HL-60/S4 (cell line): ENCODE data around the gene FSTL1.

Experiments
- in situ Hi-C: fragments of 300-500 bp; cut with MboI; formaldehyde crosslinking; loops from 2 replicates; pipeline ENCODE4 v1.14.3; 2022; ENCODE audit warnings: low sequenced_read_pairs

FSTL1 gene

GRCh38 chr3:120440762-120441161 lies 10.0 kb downstream of the FSTL1 start:
- in situ Hi-C loops, result no loop called here

- in situ Hi-C loops, result no loop called here
Measured at GRCh38 chr3:120440001-120440703, 10.6 kb downstream of the FSTL1 start.

- in situ Hi-C loops, result no loop called here
Measured at GRCh38 chr3:120438665-120439370, 12.0 kb downstream of the FSTL1 start.

- in situ Hi-C loops, result no loop called here
Measured at GRCh38 chr3:120438216-120438615, 12.6 kb downstream of the FSTL1 start.

- in situ Hi-C loops, result no loop called here
Measured at GRCh38 chr3:120437559-120437958, 13.2 kb downstream of the FSTL1 start.

- in situ Hi-C loops, result no loop called here
Measured at GRCh38 chr3:120436523-120437050, 14.2 kb downstream of the FSTL1 start.

GRCh38 chr3:120435621-120436020 lies 15.2 kb downstream of the FSTL1 start:
- in situ Hi-C loops, result no loop called here

GRCh38 chr3:120433662-120434331 lies 17.0 kb downstream of the FSTL1 start:
- in situ Hi-C loops, result no loop called here

- in situ Hi-C loops, result no loop called here
Measured at GRCh38 chr3:120432150-120432860, 18.5 kb downstream of the FSTL1 start.

GRCh38 chr3:120429921-120430361 lies 20.9 kb downstream of the FSTL1 start:
- in situ Hi-C loops, result no loop called here

GRCh38 chr3:120428924-120429323 lies 21.9 kb downstream of the FSTL1 start:
- in situ Hi-C loops, result no loop called here

- in situ Hi-C loops, result no loop called here
Measured at GRCh38 chr3:120427201-120427600, 23.6 kb downstream of the FSTL1 start.

GRCh38 chr3:120425572-120426250 lies 25.1 kb downstream of the FSTL1 start:
- in situ Hi-C loops, result no loop called here

GRCh38 chr3:120424976-120425570 lies 25.7 kb downstream of the FSTL1 start:
- in situ Hi-C loops, result no loop called here

- in situ Hi-C loops, result no loop called here
Measured at GRCh38 chr3:120424506-120424905, 26.3 kb downstream of the FSTL1 start.

- in situ Hi-C loops, result no loop called here
Measured at GRCh38 chr3:120423432-120423831, 27.4 kb downstream of the FSTL1 start.

- in situ Hi-C loops, result no loop called here
Measured at GRCh38 chr3:120421926-120422325, 28.9 kb downstream of the FSTL1 start.

GRCh38 chr3:120420928-120421551 lies 29.8 kb downstream of the FSTL1 start:
- in situ Hi-C loops, result no loop called here

- in situ Hi-C loops, result no loop called here
Measured at GRCh38 chr3:120420360-120420759, 30.4 kb downstream of the FSTL1 start.
